ENCODE data around the gene ZNRF1. TPM values are rescaled to one million over a fixed set of nuclear protein-coding genes. Genes with fewer than 3 reads are reported as not detected.
A peak's percentile ranks its signal among the peaks of the same experiment; 100 is the strongest.

Gene ZNRF1
- total and polyA plus RNA-seq, 4 donors, result 7.9 to 10.9 (median 9.2) TPM

DNA sequence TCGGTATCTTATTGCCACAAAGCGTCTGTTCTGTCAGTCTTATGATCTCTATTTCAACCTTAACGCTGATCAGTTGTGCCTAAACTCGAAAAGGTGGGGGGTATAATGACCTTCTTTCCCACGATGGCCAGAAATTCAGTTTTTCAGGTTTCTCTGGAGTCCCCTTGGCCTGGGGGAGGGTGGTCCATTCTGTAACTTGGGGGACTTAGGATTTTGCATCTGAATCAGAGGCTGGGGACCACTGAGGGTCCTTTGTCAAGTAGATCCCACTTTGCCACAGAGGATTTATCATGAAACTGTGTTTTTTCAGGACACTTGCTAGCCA lies 7.6 kb upstream of the ZNRF1 start:
- WGBS, result 47% methylated on average over 5 of the region's 5 CpGs
- H3K4me1 ChIP-seq (ENCODE audit: control insufficient read depth in 4 of 4, insufficient read depth in 4 of 4, low read length in 3 of 4), result peaks cover 7 to 46% (median 20%) of the 10 kb centered on the region in 4 donors
- H3K9ac ChIP-seq (ENCODE audit: low read depth in 1 of 2, low read length in 2 of 2), result peak overlapping the region; percentile 72 to 98
- TF ChIP-seq, protein P1, sequence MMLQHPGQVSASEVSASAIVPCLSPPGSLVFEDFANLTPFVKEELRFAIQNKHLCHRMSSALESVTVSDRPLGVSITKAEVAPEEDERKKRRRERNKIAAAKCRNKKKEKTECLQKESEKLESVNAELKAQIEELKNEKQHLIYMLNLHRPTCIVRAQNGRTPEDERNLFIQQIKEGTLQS (IDR thresholded peaks at IDR 0.05), result no peak
- no peak for TF ChIP-seq HNF4G (IDR thresholded peaks at IDR 0.05)
- TF ChIP-seq ZBTB33 (IDR thresholded peaks at IDR 0.05), result no peak
- TF ChIP-seq HNF4A (conservative IDR thresholded peaks at IDR 0.05), result no peak
- no peak for TF ChIP-seq MAX (IDR thresholded peaks at IDR 0.05)
- TF ChIP-seq JUND (IDR thresholded peaks at IDR 0.05), result no peak
- TF ChIP-seq NR2F2 (IDR thresholded peaks at IDR 0.05), result no peak
- TF ChIP-seq GABPA (IDR thresholded peaks at IDR 0.05 in 1 of 2, conservative IDR thresholded peaks at IDR 0.05 in 1 of 2), result no peak
- TF ChIP-seq EGR1 (IDR thresholded peaks at IDR 0.05; ENCODE audit: low read depth in 2 of 2), result no peak
- TF ChIP-seq TAF1 (conservative IDR thresholded peaks at IDR 0.05), result no peak
- TF ChIP-seq YY1 (IDR thresholded peaks at IDR 0.05), result no peak
- no peak for TF ChIP-seq SP1 (IDR thresholded peaks at IDR 0.05)
- no peak for TF ChIP-seq RAD21 (IDR thresholded peaks at IDR 0.05)
- TF ChIP-seq, protein P2, sequence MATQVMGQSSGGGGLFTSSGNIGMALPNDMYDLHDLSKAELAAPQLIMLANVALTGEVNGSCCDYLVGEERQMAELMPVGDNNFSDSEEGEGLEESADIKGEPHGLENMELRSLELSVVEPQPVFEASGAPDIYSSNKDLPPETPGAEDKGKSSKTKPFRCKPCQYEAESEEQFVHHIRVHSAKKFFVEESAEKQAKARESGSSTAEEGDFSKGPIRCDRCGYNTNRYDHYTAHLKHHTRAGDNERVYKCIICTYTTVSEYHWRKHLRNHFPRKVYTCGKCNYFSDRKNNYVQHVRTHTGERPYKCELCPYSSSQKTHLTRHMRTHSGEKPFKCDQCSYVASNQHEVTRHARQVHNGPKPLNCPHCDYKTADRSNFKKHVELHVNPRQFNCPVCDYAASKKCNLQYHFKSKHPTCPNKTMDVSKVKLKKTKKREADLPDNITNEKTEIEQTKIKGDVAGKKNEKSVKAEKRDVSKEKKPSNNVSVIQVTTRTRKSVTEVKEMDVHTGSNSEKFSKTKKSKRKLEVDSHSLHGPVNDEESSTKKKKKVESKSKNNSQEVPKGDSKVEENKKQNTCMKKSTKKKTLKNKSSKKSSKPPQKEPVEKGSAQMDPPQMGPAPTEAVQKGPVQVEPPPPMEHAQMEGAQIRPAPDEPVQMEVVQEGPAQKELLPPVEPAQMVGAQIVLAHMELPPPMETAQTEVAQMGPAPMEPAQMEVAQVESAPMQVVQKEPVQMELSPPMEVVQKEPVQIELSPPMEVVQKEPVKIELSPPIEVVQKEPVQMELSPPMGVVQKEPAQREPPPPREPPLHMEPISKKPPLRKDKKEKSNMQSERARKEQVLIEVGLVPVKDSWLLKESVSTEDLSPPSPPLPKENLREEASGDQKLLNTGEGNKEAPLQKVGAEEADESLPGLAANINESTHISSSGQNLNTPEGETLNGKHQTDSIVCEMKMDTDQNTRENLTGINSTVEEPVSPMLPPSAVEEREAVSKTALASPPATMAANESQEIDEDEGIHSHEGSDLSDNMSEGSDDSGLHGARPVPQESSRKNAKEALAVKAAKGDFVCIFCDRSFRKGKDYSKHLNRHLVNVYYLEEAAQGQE (IDR thresholded peaks at IDR 0.05), result no peak
- TF ChIP-seq RXRA (IDR thresholded peaks at IDR 0.05), result no peak
- TF ChIP-seq FOXA1 (IDR thresholded peaks at IDR 0.05), result no peak
- TF ChIP-seq FOXA2 (IDR thresholded peaks at IDR 0.05), result no peak
- H3K27me3 ChIP-seq (ENCODE audit: control insufficient read depth in 4 of 4, insufficient read depth in 4 of 4, low read length in 3 of 4), result no peaks in the 10 kb centered on the region
- no peak for DNase-seq (ENCODE audit: low spot score)
- no peaks in the 10 kb centered on the region for H3K36me3 ChIP-seq (ENCODE audit: control insufficient read depth in 4 of 4, insufficient read depth in 3 of 4, low read depth in 1 of 4, low read length in 3 of 4)
- H3K4me3 ChIP-seq (ENCODE audit: low read depth in 1 of 3, low read length in 3 of 3), result peak overlapping the region in 1 of 3 donors; percentile 10
- peak overlapping the region; percentile 94 to 99 for H3K27ac ChIP-seq (ENCODE audit: low read depth in 1 of 2, low read length in 2 of 2)
- no peaks in the 10 kb centered on the region for H3K9me3 ChIP-seq (ENCODE audit: control insufficient read depth in 4 of 4, low read length in 3 of 4)

GRCh38 chr16:74991593-74992403 lies 7.0 kb upstream of the ZNRF1 start:
- 21% methylated on average over 13 of the region's 13 CpGs for WGBS
- peak; percentile 60 for DNase-seq (ENCODE audit: low spot score)
- Histone ChIP-seq H3K9ac (ENCODE audit: low read depth in 1 of 2, low read length in 2 of 2) (peak overlapping the region; percentile 82 to 98), H3K9me3 (ENCODE audit: control insufficient read depth in 4 of 4, low read length in 3 of 4) (no peaks in the 10 kb centered on the region), H3K36me3 (ENCODE audit: control insufficient read depth in 4 of 4, insufficient read depth in 3 of 4, low read depth in 1 of 4, low read length in 3 of 4) (no peaks in the 10 kb centered on the region), H3K27me3 (ENCODE audit: control insufficient read depth in 4 of 4, insufficient read depth in 4 of 4, low read length in 3 of 4) (no peaks in the 10 kb centered on the region), H3K4me3 (ENCODE audit: low read depth in 1 of 3, low read length in 3 of 3) (peak overlapping the region in 1 of 3 donors; percentile 39), H3K4me1 (ENCODE audit: control insufficient read depth in 4 of 4, insufficient read depth in 4 of 4, low read length in 3 of 4) (peaks cover 7 to 51% (median 21%) of the 10 kb centered on the region in 4 donors), H3K27ac (ENCODE audit: low read depth in 1 of 2, low read length in 2 of 2) (peak overlapping the region; percentile 94 to 99)
- peak; percentile 77 for TF ChIP-seq MAX (IDR thresholded peaks at IDR 0.05)
- peak; percentile 97 for TF ChIP-seq HNF4G (IDR thresholded peaks at IDR 0.05)
- TF ChIP-seq, protein P1 (IDR thresholded peaks at IDR 0.05), result peak; percentile 86
- peak; percentile 91 to 95 for TF ChIP-seq RXRA (IDR thresholded peaks at IDR 0.05)
- peak; percentile 98 for TF ChIP-seq SP1 (IDR thresholded peaks at IDR 0.05)
- TF ChIP-seq JUND (IDR thresholded peaks at IDR 0.05), result peak; percentile 94 to 99
- peak in 1 of 2 donors; percentile 83 for TF ChIP-seq EGR1 (IDR thresholded peaks at IDR 0.05; ENCODE audit: low read depth in 2 of 2)
- TF ChIP-seq HNF4A (conservative IDR thresholded peaks at IDR 0.05), result peak; percentile 99
- peak in 1 of 2 donors; percentile 26 for TF ChIP-seq GABPA (IDR thresholded peaks at IDR 0.05 in 1 of 2, conservative IDR thresholded peaks at IDR 0.05 in 1 of 2)
- TF ChIP-seq, protein P3, sequence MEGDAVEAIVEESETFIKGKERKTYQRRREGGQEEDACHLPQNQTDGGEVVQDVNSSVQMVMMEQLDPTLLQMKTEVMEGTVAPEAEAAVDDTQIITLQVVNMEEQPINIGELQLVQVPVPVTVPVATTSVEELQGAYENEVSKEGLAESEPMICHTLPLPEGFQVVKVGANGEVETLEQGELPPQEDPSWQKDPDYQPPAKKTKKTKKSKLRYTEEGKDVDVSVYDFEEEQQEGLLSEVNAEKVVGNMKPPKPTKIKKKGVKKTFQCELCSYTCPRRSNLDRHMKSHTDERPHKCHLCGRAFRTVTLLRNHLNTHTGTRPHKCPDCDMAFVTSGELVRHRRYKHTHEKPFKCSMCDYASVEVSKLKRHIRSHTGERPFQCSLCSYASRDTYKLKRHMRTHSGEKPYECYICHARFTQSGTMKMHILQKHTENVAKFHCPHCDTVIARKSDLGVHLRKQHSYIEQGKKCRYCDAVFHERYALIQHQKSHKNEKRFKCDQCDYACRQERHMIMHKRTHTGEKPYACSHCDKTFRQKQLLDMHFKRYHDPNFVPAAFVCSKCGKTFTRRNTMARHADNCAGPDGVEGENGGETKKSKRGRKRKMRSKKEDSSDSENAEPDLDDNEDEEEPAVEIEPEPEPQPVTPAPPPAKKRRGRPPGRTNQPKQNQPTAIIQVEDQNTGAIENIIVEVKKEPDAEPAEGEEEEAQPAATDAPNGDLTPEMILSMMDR (IDR thresholded peaks at IDR 0.05; ENCODE audit: low read depth, low read length, missing input control), result no peak
- TF ChIP-seq TAF1 (conservative IDR thresholded peaks at IDR 0.05), result no peak
- TF ChIP-seq RAD21 (IDR thresholded peaks at IDR 0.05), result peak; percentile 61 to 62
- peak; percentile 91 for TF ChIP-seq ZBTB33 (IDR thresholded peaks at IDR 0.05)
- peak; percentile 65 for TF ChIP-seq NR2F2 (IDR thresholded peaks at IDR 0.05)
- TF ChIP-seq FOXA2 (IDR thresholded peaks at IDR 0.05), result peak; percentile 81
- TF ChIP-seq YY1 (IDR thresholded peaks at IDR 0.05), result peak; percentile 84
